ENCODE results near the gene TMED1. TPM values are rescaled to one million over a fixed set of nuclear protein-coding genes. Genes with fewer than 3 reads are reported as not detected.

TMED1 gene
- total RNA-seq, 1 experiment from 2014 or later, result 26.3 TPM

DNA sequence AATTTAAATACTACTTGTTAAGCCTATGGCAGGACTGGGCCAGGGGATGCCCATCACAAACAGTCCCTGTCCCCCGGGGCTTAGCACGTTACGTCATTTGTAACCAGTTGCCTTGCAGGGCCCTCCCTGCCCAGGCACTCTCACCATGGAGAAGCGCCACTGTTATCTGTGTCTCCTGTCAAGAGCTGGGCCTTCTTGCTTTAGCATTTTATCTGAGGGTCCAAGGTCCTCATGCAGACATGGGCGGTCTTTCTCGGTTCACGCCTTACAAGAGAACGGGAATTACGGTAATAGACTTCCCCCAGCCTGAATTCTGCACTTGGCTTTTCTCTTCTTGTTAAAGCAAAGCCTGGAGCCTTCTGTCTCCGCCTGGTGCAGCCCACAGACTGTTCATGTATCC lies 46.1 kb downstream of the TMED1 start:
- ChIA-PET RAD21 (ENCODE audit: low non-redundant PET in 1 of 2, low total read pairs in 2 of 2, uncharacterized antibody in 2 of 2, unreplicated experiment in 2 of 2) (no interaction called here), CTCF (no interaction called here), POLR2A (no interaction called here)
- no peak overlapping the region for H2AFZ ChIP-seq (ENCODE audit: low read depth, low read length, poor library complexity, severe bottlenecking)
- no peaks in the 10 kb centered on the region for H3K27me3 ChIP-seq (ENCODE audit: insufficient read depth, low read length)
- H3K9ac ChIP-seq (ENCODE audit: low read length), result no peak overlapping the region
- ATAC-seq (no peak), DNase-seq (ENCODE audit: low read depth, low spot score) (no peak)
- no peaks in the 10 kb centered on the region for H4K20me1 ChIP-seq (ENCODE audit: insufficient read depth)
- no peaks in the 10 kb centered on the region for H3K9me3 ChIP-seq (ENCODE audit: control insufficient read depth in 1 of 2, insufficient read depth in 1 of 2, low read depth in 1 of 2, low read length in 2 of 2)
- intact Hi-C loops (cut with micrococcal nuclease), result no loop called here
- no peaks in the 10 kb centered on the region for H3K9me2 ChIP-seq (ENCODE audit: insufficient read depth)
- no peaks in the 10 kb centered on the region for H3K4me1 ChIP-seq (ENCODE audit: control insufficient read depth in 1 of 2, insufficient read depth in 2 of 2, low read length in 2 of 2)
- no peak overlapping the region for H3K27ac ChIP-seq (ENCODE audit: low read depth, low read length)
- TF ChIP-seq SIN3A (IDR thresholded peaks at IDR 0.05; ENCODE audit: low read depth) (no peak), SRF (IDR thresholded peaks at IDR 0.05; ENCODE audit: low read depth) (no peak), TCF7L2 (IDR thresholded peaks at IDR 0.05; ENCODE audit: borderline replicate concordance, extremely low read depth, insufficient read depth, insufficient read length) (no peak), REST (IDR thresholded peaks at IDR 0.05; ENCODE audit: low read depth) (no peak), EGR1 (IDR thresholded peaks at IDR 0.05; ENCODE audit: low read depth) (no peak), EZH2 (IDR thresholded peaks at IDR 0.05) (no peak), POLR2A (IDR thresholded peaks at IDR 0.05; ENCODE audit: borderline replicate concordance, extremely low read depth, insufficient read depth, insufficient read length) (no peak), SP1 (IDR thresholded peaks at IDR 0.05; ENCODE audit: low read depth) (no peak), MAX (IDR thresholded peaks at IDR 0.05) (no peak)
- TF ChIP-seq, protein P1, sequence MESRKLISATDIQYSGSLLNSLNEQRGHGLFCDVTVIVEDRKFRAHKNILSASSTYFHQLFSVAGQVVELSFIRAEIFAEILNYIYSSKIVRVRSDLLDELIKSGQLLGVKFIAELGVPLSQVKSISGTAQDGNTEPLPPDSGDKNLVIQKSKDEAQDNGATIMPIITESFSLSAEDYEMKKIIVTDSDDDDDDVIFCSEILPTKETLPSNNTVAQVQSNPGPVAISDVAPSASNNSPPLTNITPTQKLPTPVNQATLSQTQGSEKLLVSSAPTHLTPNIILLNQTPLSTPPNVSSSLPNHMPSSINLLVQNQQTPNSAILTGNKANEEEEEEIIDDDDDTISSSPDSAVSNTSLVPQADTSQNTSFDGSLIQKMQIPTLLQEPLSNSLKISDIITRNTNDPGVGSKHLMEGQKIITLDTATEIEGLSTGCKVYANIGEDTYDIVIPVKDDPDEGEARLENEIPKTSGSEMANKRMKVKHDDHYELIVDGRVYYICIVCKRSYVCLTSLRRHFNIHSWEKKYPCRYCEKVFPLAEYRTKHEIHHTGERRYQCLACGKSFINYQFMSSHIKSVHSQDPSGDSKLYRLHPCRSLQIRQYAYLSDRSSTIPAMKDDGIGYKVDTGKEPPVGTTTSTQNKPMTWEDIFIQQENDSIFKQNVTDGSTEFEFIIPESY (IDR thresholded peaks at IDR 0.05; ENCODE audit: extremely low read depth, insufficient replicate concordance, low read length), result no peak
- TF ChIP-seq, protein P2, sequence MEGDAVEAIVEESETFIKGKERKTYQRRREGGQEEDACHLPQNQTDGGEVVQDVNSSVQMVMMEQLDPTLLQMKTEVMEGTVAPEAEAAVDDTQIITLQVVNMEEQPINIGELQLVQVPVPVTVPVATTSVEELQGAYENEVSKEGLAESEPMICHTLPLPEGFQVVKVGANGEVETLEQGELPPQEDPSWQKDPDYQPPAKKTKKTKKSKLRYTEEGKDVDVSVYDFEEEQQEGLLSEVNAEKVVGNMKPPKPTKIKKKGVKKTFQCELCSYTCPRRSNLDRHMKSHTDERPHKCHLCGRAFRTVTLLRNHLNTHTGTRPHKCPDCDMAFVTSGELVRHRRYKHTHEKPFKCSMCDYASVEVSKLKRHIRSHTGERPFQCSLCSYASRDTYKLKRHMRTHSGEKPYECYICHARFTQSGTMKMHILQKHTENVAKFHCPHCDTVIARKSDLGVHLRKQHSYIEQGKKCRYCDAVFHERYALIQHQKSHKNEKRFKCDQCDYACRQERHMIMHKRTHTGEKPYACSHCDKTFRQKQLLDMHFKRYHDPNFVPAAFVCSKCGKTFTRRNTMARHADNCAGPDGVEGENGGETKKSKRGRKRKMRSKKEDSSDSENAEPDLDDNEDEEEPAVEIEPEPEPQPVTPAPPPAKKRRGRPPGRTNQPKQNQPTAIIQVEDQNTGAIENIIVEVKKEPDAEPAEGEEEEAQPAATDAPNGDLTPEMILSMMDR (IDR thresholded peaks at IDR 0.05 in 2 of 3, conservative IDR thresholded peaks at IDR 0.05 in 1 of 3; ENCODE audit: borderline replicate concordance in 1 of 3, insufficient read depth in 1 of 3, low read depth in 2 of 3, low read length in 2 of 3), result no peak
- no TSS peak for BruUV-seq (replicated peaks)
- H3K79me2 ChIP-seq (ENCODE audit: insufficient read depth, low read length), result no peaks in the 10 kb centered on the region
- H3K4me2 ChIP-seq (ENCODE audit: low read length), result no peak overlapping the region
- H3K36me3 ChIP-seq (ENCODE audit: control insufficient read depth in 1 of 2, insufficient read depth in 2 of 2, low read length in 2 of 2), result peaks cover 35 to 41% of the 10 kb centered on the region in 2 experiments; a peak in 3 of 4 replicates
- H3K4me3 ChIP-seq (replicated peaks in 1 of 2; ENCODE audit: low read depth in 1 of 2, low read length in 2 of 2), result no peak overlapping the region
